Liver (tissue), 9 donors: ENCODE data around the gene DNPEP. TPM values are rescaled to one million over a fixed set of nuclear protein-coding genes. Genes with fewer than 3 reads are reported as not detected.

ENCODE experiments used
- DNase-seq: peaks from one replicate; pipeline ENCODE4 v3.0.0-alpha.2; 2017; ENCODE audit warnings: low spot score
- H3K27ac ChIP-seq, 2 donors: one replicate each; pipeline ENCODE4 v1.7.0; 2013; ENCODE audit warnings: inconsistent platforms in 2 of 2, low read length in 2 of 2, control low read depth in 1 of 2, low read depth in 1 of 2, mild to moderate bottlenecking in 1 of 2
- H3K27me3 ChIP-seq, 4 donors: one replicate each; pipeline versions ENCODE4 v1.6.1 to v1.7.0; 2013; ENCODE audit warnings: low read length in 3 of 4, inconsistent platforms in 1 of 4, mild to moderate bottlenecking in 1 of 4, moderate library complexity in 1 of 4; ENCODE audit not compliant: control insufficient read depth in 4 of 4, insufficient read depth in 4 of 4
- H3K36me3 ChIP-seq, 4 donors: one replicate each; pipeline versions ENCODE4 v1.6.1 to v1.7.0; 2013; ENCODE audit warnings: low read length in 3 of 4, mild to moderate bottlenecking in 3 of 4, low read depth in 1 of 4, moderate library complexity in 1 of 4; ENCODE audit not compliant: control insufficient read depth in 4 of 4, insufficient read depth in 3 of 4
- H3K4me1 ChIP-seq, 4 donors: one replicate each; pipeline versions ENCODE4 v1.6.1 to v1.7.0; 2013; ENCODE audit warnings: low read length in 3 of 4, mild to moderate bottlenecking in 3 of 4, moderate library complexity in 1 of 4; ENCODE audit not compliant: control insufficient read depth in 4 of 4, insufficient read depth in 4 of 4
- H3K4me3 ChIP-seq, 3 donors: one replicate each; pipeline versions ENCODE4 v1.6.1 to v1.7.0; 2013; ENCODE audit warnings: low read length in 3 of 3, control low read depth in 1 of 3, low read depth in 1 of 3, mild to moderate bottlenecking in 1 of 3
- H3K9ac ChIP-seq, 2 donors: one replicate each; pipeline ENCODE4 v1.7.0; 2013; ENCODE audit warnings: low read length in 2 of 2, mild to moderate bottlenecking in 2 of 2, moderate library complexity in 2 of 2, control low read depth in 1 of 2, low read depth in 1 of 2
- H3K9me3 ChIP-seq, 4 donors: one replicate each; pipeline versions ENCODE4 v1.6.1 to v1.7.0; 2013; ENCODE audit warnings: low read length in 3 of 4; ENCODE audit not compliant: control insufficient read depth in 4 of 4
- EGR1 ChIP-seq, 2 donors: IDR thresholded peaks; 2 replicates each; pipeline ENCODE4 v1.6.1; 2016 to 2018; ENCODE audit warnings: antibody characterized with exemption in 2 of 2, low read depth in 2 of 2
- FOXA1 ChIP-seq: IDR thresholded peaks from 2 replicates; pipeline ENCODE4 v1.6.1; 2016; ENCODE audit warnings: antibody characterized with exemption
- HNF4A ChIP-seq, 2 donors: conservative IDR thresholded peaks; 2 replicates each; pipeline ENCODE4 v1.6.1; 2016; ENCODE audit warnings: antibody characterized with exemption in 2 of 2, mild to moderate bottlenecking in 2 of 2
- HNF4G ChIP-seq: IDR thresholded peaks from 2 replicates; pipeline ENCODE4 v1.6.1; 2016; ENCODE audit warnings: antibody characterized with exemption
- JUND ChIP-seq, 2 donors: IDR thresholded peaks; 2 replicates each; pipeline ENCODE4 v1.6.1; 2016; ENCODE audit warnings: antibody characterized with exemption in 2 of 2
- NR2F2 ChIP-seq: IDR thresholded peaks from 2 replicates; pipeline ENCODE4 v1.6.1; 2016; ENCODE audit warnings: antibody characterized with exemption
- RAD21 ChIP-seq, 2 donors: IDR thresholded peaks; 2 replicates each; pipeline ENCODE4 v1.6.1; 2016; ENCODE audit warnings: antibody characterized with exemption in 2 of 2, mild to moderate bottlenecking in 2 of 2
- SP1 ChIP-seq: IDR thresholded peaks from 2 replicates; pipeline ENCODE4 v1.6.1; 2018; ENCODE audit warnings: antibody characterized with exemption, mild to moderate bottlenecking
- WGBS: extraction: QIAGEN DNeasy Blood & Tissue Kit; methylation state at CpG from one replicate; pipeline ENCODE4 v1.1.7; 2013; 5-methylcytosine and 5-hydroxymethylcytosine counted together
- polyA plus RNA-seq, 2 donors: library from polyadenylated mRNA; stranded (reverse) in 1 of 2; unstranded in 1 of 2; fragments of 200-250 nt in 1 of 2; fragments of >200 nt in 1 of 2; fragmentation: Nextera tagmentation in 1 of 2; extraction: Ambion mirVana in 1 of 2; gene quantifications; one replicate each; pipeline versions ENCODE4 v1.2.1 to v1.2.3, GENCODE V29; 2013 to 2015
- total RNA-seq, 2 donors: library from RNA; depleted of rRNA; stranded (reverse); fragments of >200 nt; gene quantifications; one replicate each; pipeline ENCODE4 v1.2.3, GENCODE V29; 2014
- TF ChIP-seq, protein P1 (sequence below): IDR thresholded peaks from 2 replicates; pipeline ENCODE4 v1.6.1; 2016; ENCODE audit warnings: antibody characterized with exemption, mild to moderate bottlenecking
- TF ChIP-seq, protein P2 (sequence below): IDR thresholded peaks from 2 replicates; pipeline ENCODE4 v1.6.1; 2016; ENCODE audit warnings: antibody characterized with exemption
- TF ChIP-seq, protein P3 (sequence below): IDR thresholded peaks from 2 replicates; pipeline ENCODE4 v1.6.1; 2016; ENCODE audit warnings: antibody characterized with exemption
- donor health status: healthy.
- donor health status: healthy.
- donor health status: healthy.
- donor health status: healthy.
- donor health status: healthy.

The DNPEP gene
- total and polyA plus RNA-seq, 4 donors, result 25.8 to 58.4 (median 45.8) TPM

DNA sequence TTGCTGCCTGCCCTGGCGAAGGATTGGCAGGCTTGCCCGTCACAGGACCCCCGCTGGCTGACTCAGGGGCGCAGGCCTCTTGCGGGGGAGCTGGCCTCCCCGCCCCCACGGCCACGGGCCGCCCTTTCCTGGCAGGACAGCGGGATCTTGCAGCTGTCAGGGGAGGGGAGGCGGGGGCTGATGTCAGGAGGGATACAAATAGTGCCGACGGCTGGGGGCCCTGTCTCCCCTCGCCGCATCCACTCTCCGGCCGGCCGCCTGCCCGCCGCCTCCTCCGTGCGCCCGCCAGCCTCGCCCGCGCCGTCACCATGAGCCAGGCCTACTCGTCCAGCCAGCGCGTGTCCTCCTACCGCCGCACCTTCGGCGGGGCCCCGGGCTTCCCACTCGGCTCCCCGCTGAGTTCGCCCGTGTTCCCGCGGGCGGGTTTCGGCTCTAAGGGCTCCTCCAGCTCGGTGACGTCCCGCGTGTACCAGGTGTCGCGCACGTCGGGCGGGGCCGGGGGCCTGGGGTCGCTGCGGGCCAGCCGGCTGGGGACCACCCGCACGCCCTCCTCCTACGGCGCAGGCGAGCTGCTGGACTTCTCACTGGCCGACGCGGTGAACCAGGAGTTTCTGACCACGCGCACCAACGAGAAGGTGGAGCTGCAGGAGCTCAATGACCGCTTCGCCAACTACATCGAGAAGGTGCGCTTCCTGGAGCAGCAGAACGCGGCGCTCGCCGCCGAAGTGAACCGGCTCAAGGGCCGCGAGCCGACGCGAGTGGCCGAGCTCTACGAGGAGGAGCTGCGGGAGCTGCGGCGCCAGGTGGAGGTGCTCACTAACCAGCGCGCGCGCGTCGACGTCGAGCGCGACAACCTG, 30.7 kb upstream of the DNPEP start, which contains the start of gene DES:
Gene DES, plus strand, starts transcription at position 223 of the 857 bp plus-strand sequence. Its CDS starts 86 bp downstream, at position 309.
- H3K27ac ChIP-seq, result no peak within 1 kb of the TSS
- no peak within 1 kb of the TSS for H3K4me3 ChIP-seq

DNA sequence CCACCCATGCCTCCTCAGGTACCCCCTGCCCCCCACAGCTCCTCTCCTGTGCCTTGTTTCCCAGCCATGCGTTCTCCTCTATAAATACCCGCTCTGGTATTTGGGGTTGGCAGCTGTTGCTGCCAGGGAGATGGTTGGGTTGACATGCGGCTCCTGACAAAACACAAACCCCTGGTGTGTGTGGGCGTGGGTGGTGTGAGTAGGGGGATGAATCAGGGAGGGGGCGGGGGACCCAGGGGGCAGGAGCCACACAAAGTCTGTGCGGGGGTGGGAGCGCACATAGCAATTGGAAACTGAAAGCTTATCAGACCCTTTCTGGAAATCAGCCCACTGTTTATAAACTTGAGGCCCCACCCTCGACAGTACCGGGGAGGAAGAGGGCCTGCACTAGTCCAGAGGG, 29.7 kb upstream of the DNPEP start:
- TF ChIP-seq, protein P1, sequence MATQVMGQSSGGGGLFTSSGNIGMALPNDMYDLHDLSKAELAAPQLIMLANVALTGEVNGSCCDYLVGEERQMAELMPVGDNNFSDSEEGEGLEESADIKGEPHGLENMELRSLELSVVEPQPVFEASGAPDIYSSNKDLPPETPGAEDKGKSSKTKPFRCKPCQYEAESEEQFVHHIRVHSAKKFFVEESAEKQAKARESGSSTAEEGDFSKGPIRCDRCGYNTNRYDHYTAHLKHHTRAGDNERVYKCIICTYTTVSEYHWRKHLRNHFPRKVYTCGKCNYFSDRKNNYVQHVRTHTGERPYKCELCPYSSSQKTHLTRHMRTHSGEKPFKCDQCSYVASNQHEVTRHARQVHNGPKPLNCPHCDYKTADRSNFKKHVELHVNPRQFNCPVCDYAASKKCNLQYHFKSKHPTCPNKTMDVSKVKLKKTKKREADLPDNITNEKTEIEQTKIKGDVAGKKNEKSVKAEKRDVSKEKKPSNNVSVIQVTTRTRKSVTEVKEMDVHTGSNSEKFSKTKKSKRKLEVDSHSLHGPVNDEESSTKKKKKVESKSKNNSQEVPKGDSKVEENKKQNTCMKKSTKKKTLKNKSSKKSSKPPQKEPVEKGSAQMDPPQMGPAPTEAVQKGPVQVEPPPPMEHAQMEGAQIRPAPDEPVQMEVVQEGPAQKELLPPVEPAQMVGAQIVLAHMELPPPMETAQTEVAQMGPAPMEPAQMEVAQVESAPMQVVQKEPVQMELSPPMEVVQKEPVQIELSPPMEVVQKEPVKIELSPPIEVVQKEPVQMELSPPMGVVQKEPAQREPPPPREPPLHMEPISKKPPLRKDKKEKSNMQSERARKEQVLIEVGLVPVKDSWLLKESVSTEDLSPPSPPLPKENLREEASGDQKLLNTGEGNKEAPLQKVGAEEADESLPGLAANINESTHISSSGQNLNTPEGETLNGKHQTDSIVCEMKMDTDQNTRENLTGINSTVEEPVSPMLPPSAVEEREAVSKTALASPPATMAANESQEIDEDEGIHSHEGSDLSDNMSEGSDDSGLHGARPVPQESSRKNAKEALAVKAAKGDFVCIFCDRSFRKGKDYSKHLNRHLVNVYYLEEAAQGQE, result no peak
- TF ChIP-seq FOXA1 (no peak), EGR1 (IDR thresholded peaks at IDR 0.05; ENCODE audit: low read depth in 2 of 2) (no peak)
- Histone ChIP-seq H3K4me1 (peaks cover 0 to 9% (median 3%) of the 10 kb centered on the region in 4 donors), H3K9ac (no peak overlapping the region), H3K9me3 (no peaks in the 10 kb centered on the region), H3K27me3 (peaks cover 0 to 6% (median 1%) of the 10 kb centered on the region in 4 donors), H3K27ac (no peak overlapping the region), H3K36me3 (no peaks in the 10 kb centered on the region), H3K4me3 (no peak overlapping the region)
- no peak for DNase-seq
- 80% methylated on average over 9 of the region's 9 CpGs for WGBS

More for the DNA sequence above, 30.7 kb upstream of the DNPEP start, which contains the start of gene DES:
- peaks cover 0 to 9% (median 3%) of the 10 kb centered on the region in 4 donors for H3K4me1 ChIP-seq
- H3K36me3 ChIP-seq, result no peaks in the 10 kb centered on the region
- no peak within 1 kb of the TSS for H3K9ac ChIP-seq
- H3K9me3 ChIP-seq, result no peaks in the 10 kb centered on the region
- TF ChIP-seq RAD21 (IDR thresholded peaks at IDR 0.05), result no peak
- peaks cover 0 to 6% (median 1%) of the 10 kb centered on the region in 4 donors for H3K27me3 ChIP-seq
- no peak for DNase-seq
- 14% methylated on average over 98 of the region's 98 CpGs for WGBS

DNA sequence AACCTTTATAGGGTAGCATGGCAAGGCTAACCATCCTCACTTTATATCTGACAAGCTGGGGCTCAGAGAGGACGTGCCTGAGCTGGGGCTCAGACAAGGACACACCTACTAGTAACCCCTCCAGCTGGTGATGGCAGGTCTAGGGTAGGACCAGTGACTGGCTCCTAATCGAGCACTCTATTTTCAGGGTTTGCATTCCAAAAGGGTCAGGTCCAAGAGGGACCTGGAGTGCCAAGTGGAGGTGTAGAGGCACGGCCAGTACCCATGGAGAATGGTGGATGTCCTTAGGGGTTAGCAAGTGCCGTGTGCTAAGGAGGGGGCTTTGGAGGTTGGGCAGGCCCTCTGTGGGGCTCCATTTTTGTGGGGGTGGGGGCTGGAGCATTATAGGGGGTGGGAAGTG, 29.2 kb upstream of the DNPEP start:
- no peaks in the 10 kb centered on the region for H3K36me3 ChIP-seq
- WGBS, result 88% methylated on average over 4 of the region's 4 CpGs
- TF ChIP-seq NR2F2, result no peak
- no peak for TF ChIP-seq SP1
- TF ChIP-seq HNF4A (conservative IDR thresholded peaks at IDR 0.05), result no peak
- TF ChIP-seq JUND (IDR thresholded peaks at IDR 0.05), result no peak
- no peak for TF ChIP-seq HNF4G
- TF ChIP-seq, protein P2, sequence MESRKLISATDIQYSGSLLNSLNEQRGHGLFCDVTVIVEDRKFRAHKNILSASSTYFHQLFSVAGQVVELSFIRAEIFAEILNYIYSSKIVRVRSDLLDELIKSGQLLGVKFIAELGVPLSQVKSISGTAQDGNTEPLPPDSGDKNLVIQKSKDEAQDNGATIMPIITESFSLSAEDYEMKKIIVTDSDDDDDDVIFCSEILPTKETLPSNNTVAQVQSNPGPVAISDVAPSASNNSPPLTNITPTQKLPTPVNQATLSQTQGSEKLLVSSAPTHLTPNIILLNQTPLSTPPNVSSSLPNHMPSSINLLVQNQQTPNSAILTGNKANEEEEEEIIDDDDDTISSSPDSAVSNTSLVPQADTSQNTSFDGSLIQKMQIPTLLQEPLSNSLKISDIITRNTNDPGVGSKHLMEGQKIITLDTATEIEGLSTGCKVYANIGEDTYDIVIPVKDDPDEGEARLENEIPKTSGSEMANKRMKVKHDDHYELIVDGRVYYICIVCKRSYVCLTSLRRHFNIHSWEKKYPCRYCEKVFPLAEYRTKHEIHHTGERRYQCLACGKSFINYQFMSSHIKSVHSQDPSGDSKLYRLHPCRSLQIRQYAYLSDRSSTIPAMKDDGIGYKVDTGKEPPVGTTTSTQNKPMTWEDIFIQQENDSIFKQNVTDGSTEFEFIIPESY, result no peak
- TF ChIP-seq, protein P3, sequence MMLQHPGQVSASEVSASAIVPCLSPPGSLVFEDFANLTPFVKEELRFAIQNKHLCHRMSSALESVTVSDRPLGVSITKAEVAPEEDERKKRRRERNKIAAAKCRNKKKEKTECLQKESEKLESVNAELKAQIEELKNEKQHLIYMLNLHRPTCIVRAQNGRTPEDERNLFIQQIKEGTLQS, result no peak
- no peak for TF ChIP-seq RAD21 (IDR thresholded peaks at IDR 0.05)
- TF ChIP-seq FOXA1, result no peak
- no peak for TF ChIP-seq EGR1 (IDR thresholded peaks at IDR 0.05; ENCODE audit: low read depth in 2 of 2)
- no peaks in the 10 kb centered on the region for H3K9me3 ChIP-seq
- no peak overlapping the region for H3K27ac ChIP-seq
- H3K4me3 ChIP-seq, result no peak overlapping the region
- H3K27me3 ChIP-seq, result peaks cover 0 to 6% (median 1%) of the 10 kb centered on the region in 4 donors
- peaks cover 0 to 9% (median 3%) of the 10 kb centered on the region in 4 donors for H3K4me1 ChIP-seq
- no peak overlapping the region for H3K9ac ChIP-seq
- no peak for DNase-seq
